Activated CD4-positive, alpha-beta T cell treated with anti-CD3 and anti-CD28 coated beads for 1 hour (primary cell): ENCODE results near the gene ZCCHC8.
"Not testable (repeated sequence)": the region's sequence is repeated elsewhere in the genome, so short reads cannot be mapped to it uniquely, and the experiment has no call there.

Source experiments
- DNase-seq: peaks from one replicate; pipeline ENCODE4 v3.0.0-alpha.2; 2020

ZCCHC8 gene

GRCh38 chr12:122506393-122506938 lies 5.7 kb upstream of the ZCCHC8 start:
- no peak for DNase-seq

GRCh38 chr12:122505419-122506051 lies 4.8 kb upstream of the ZCCHC8 start:
- DNase-seq = no peak

GRCh38 chr12:122503783-122504590 lies 3.3 kb upstream of the ZCCHC8 start:
- DNase-seq = no peak

GRCh38 chr12:122503147-122503751 lies 2.5 kb upstream of the ZCCHC8 start:
- no peak for DNase-seq

- no peak for DNase-seq
These were observed 807 bp upstream of the ZCCHC8 start for GRCh38 chr12:122501489-122501989.

GRCh38 chr12:122499991-122500684 lies 594 bp downstream of the ZCCHC8 start:
- peak; percentile 14 for DNase-seq

GRCh38 chr12:122495258-122495657 lies 5.5 kb downstream of the ZCCHC8 start:
- DNase-seq = no peak

- not testable (repeated sequence) for DNase-seq
These were observed 7.5 kb downstream of the ZCCHC8 start for GRCh38 chr12:122493222-122493621.

- no peak for DNase-seq
These were observed 8.7 kb downstream of the ZCCHC8 start for GRCh38 chr12:122491991-122492390.

GRCh38 chr12:122489038-122489437 lies 11.7 kb downstream of the ZCCHC8 start:
- DNase-seq = no peak

- DNase-seq = not testable (repeated sequence)
These were observed 12.9 kb downstream of the ZCCHC8 start for GRCh38 chr12:122487807-122488206.

- DNase-seq = no peak
These were observed 13.8 kb downstream of the ZCCHC8 start for GRCh38 chr12:122486805-122487426.

- not testable (repeated sequence) for DNase-seq
These were observed 14.4 kb downstream of the ZCCHC8 start for GRCh38 chr12:122486360-122486759.

- not testable (repeated sequence) for DNase-seq
These were observed 16.3 kb downstream of the ZCCHC8 start for GRCh38 chr12:122484385-122484784.

GRCh38 chr12:122483969-122484368 lies 16.8 kb downstream of the ZCCHC8 start:
- DNase-seq = no peak

GRCh38 chr12:122481861-122482260 lies 18.9 kb downstream of the ZCCHC8 start:
- no peak for DNase-seq

- no peak for DNase-seq
These were observed 20.0 kb downstream of the ZCCHC8 start for GRCh38 chr12:122480753-122481152.

- no peak for DNase-seq
These were observed 26.4 kb downstream of the ZCCHC8 start for GRCh38 chr12:122474324-122474716.

- no peak for DNase-seq
These were observed 27.0 kb downstream of the ZCCHC8 start for GRCh38 chr12:122473543-122474323.

GRCh38 chr12:122471324-122472226 lies 29.2 kb downstream of the ZCCHC8 start:
- no peak for DNase-seq
